Measurements from ENCODE around the gene MALT1. TPM values are rescaled to one million over a fixed set of nuclear protein-coding genes. Genes with fewer than 3 reads are reported as not detected.

MALT1 gene
- polyA plus RNA-seq, 1 donor from 2014 or later = 40.5 TPM

DNA sequence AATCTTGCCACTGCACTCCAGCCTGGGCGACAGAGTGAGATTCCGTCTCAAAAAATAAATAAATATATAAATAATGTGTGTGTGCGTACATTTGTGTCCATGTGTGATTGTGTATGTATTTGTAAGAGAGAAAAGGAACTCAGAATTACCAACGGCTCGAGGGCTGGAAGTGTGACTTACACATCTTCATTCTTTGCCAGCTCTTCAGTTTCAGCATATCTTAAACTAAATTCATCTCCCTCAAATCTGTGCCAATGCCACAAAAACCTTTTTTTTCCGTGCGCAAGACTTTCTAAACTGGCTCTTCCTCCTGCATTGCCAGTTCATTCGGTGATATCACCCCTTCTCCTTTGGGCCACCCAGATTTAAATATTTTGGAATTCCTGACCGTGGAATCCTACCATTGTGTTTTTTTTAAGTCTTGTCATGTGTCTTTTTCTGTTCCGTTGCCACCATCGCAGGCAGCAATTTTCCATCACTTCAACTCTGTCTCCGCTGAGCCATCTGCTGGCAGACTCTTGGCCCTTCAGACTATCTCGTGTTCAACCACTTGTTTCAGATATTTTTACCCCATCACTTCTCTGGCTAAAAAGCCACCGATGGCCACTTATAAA lies 116.4 kb downstream of the MALT1 start:
- no peaks in the 10 kb centered on the region for H3K9me3 ChIP-seq (ENCODE audit: low read length)
- no peak overlapping the region for H3K4me3 ChIP-seq (ENCODE audit: low read length)
- no peaks in the 10 kb centered on the region for H3K27me3 ChIP-seq (ENCODE audit: insufficient read depth, low read depth, low read length)
- TF ChIP-seq, protein P1, sequence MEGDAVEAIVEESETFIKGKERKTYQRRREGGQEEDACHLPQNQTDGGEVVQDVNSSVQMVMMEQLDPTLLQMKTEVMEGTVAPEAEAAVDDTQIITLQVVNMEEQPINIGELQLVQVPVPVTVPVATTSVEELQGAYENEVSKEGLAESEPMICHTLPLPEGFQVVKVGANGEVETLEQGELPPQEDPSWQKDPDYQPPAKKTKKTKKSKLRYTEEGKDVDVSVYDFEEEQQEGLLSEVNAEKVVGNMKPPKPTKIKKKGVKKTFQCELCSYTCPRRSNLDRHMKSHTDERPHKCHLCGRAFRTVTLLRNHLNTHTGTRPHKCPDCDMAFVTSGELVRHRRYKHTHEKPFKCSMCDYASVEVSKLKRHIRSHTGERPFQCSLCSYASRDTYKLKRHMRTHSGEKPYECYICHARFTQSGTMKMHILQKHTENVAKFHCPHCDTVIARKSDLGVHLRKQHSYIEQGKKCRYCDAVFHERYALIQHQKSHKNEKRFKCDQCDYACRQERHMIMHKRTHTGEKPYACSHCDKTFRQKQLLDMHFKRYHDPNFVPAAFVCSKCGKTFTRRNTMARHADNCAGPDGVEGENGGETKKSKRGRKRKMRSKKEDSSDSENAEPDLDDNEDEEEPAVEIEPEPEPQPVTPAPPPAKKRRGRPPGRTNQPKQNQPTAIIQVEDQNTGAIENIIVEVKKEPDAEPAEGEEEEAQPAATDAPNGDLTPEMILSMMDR (IDR thresholded peaks at IDR 0.05; ENCODE audit: poor library complexity, severe bottlenecking) = no peak
- TF ChIP-seq TAF1 (IDR thresholded peaks at IDR 0.05; ENCODE audit: low read depth) (no peak), EZH2 (IDR thresholded peaks at IDR 0.05; ENCODE audit: borderline replicate concordance, insufficient read depth, low read length, poor library complexity, severe bottlenecking) (no peak), RAD21 (conservative IDR thresholded peaks at IDR 0.05) (no peak), SMC3 (conservative IDR thresholded peaks at IDR 0.05; ENCODE audit: poor library complexity) (no peak), POLR2AphosphoS5 (IDR thresholded peaks at IDR 0.05) (no peak), EP300 (conservative IDR thresholded peaks at IDR 0.05; ENCODE audit: poor library complexity, severe bottlenecking) (no peak), MXI1 (conservative IDR thresholded peaks at IDR 0.05; ENCODE audit: poor library complexity, severe bottlenecking) (no peak)
- TF ChIP-seq, protein P2, sequence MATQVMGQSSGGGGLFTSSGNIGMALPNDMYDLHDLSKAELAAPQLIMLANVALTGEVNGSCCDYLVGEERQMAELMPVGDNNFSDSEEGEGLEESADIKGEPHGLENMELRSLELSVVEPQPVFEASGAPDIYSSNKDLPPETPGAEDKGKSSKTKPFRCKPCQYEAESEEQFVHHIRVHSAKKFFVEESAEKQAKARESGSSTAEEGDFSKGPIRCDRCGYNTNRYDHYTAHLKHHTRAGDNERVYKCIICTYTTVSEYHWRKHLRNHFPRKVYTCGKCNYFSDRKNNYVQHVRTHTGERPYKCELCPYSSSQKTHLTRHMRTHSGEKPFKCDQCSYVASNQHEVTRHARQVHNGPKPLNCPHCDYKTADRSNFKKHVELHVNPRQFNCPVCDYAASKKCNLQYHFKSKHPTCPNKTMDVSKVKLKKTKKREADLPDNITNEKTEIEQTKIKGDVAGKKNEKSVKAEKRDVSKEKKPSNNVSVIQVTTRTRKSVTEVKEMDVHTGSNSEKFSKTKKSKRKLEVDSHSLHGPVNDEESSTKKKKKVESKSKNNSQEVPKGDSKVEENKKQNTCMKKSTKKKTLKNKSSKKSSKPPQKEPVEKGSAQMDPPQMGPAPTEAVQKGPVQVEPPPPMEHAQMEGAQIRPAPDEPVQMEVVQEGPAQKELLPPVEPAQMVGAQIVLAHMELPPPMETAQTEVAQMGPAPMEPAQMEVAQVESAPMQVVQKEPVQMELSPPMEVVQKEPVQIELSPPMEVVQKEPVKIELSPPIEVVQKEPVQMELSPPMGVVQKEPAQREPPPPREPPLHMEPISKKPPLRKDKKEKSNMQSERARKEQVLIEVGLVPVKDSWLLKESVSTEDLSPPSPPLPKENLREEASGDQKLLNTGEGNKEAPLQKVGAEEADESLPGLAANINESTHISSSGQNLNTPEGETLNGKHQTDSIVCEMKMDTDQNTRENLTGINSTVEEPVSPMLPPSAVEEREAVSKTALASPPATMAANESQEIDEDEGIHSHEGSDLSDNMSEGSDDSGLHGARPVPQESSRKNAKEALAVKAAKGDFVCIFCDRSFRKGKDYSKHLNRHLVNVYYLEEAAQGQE (IDR thresholded peaks at IDR 0.05; ENCODE audit: borderline replicate concordance) = no peak
- no peak overlapping the region for H2AFZ ChIP-seq (ENCODE audit: low read depth, low read length)
- H3K4me2 ChIP-seq (ENCODE audit: low read length) = no peak overlapping the region
- H3K27ac ChIP-seq (ENCODE audit: low read length) = no peak overlapping the region
- H3K9ac ChIP-seq (ENCODE audit: low read length) = no peak overlapping the region
- H3K36me3 ChIP-seq (ENCODE audit: insufficient read depth, low read length) = no peaks in the 10 kb centered on the region
- H4K20me1 ChIP-seq (ENCODE audit: insufficient read depth) = no peaks in the 10 kb centered on the region
- no peaks in the 10 kb centered on the region for H3K9me2 ChIP-seq (ENCODE audit: insufficient read depth, low read length)
- H3F3A ChIP-seq (ENCODE audit: insufficient read depth, low read length, poor library complexity, severe bottlenecking) = no peaks in the 10 kb centered on the region
- H3K79me2 ChIP-seq (replicated peaks; ENCODE audit: insufficient read depth, low read length) = no peaks in the 10 kb centered on the region

DNA sequence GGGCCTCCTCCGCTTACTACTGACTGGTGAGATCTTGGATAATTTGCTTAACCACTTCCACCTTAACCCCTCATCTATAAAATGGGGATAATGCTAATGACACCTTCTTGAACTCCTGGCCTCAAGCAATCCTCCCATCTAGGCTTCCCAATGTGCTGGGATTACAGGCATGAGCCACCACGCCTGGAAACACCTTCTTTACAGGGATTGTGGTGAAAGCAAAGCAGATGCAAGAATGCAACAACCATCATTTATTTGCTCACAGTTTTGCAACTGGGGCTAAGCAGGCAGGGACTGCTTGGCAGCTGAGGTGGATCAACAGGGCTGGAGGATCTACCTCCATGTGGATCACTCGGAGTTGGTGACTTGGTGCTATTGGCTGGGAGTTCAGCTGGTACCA lies 117.2 kb downstream of the MALT1 start:
- Histone ChIP-seq H3F3A (ENCODE audit: insufficient read depth, low read length, poor library complexity, severe bottlenecking) (no peaks in the 10 kb centered on the region), H3K27me3 (ENCODE audit: insufficient read depth, low read depth, low read length) (no peaks in the 10 kb centered on the region), H3K9me2 (ENCODE audit: insufficient read depth, low read length) (no peaks in the 10 kb centered on the region), H3K4me3 (ENCODE audit: low read length) (no peak overlapping the region), H4K20me1 (ENCODE audit: insufficient read depth) (no peaks in the 10 kb centered on the region), H3K9ac (ENCODE audit: low read length) (no peak overlapping the region), H3K27ac (ENCODE audit: low read length) (no peak overlapping the region), H2AFZ (ENCODE audit: low read depth, low read length) (no peak overlapping the region), H3K36me3 (ENCODE audit: insufficient read depth, low read length) (no peaks in the 10 kb centered on the region), H3K79me2 (replicated peaks; ENCODE audit: insufficient read depth, low read length) (no peaks in the 10 kb centered on the region), H3K4me2 (ENCODE audit: low read length) (no peak overlapping the region), H3K9me3 (ENCODE audit: low read length) (no peaks in the 10 kb centered on the region)
- TF ChIP-seq SMC3 (conservative IDR thresholded peaks at IDR 0.05; ENCODE audit: poor library complexity) (no peak), MXI1 (conservative IDR thresholded peaks at IDR 0.05; ENCODE audit: poor library complexity, severe bottlenecking) (no peak), RAD21 (conservative IDR thresholded peaks at IDR 0.05) (no peak), EZH2 (IDR thresholded peaks at IDR 0.05; ENCODE audit: borderline replicate concordance, insufficient read depth, low read length, poor library complexity, severe bottlenecking) (no peak)
- TF ChIP-seq, protein P1 (IDR thresholded peaks at IDR 0.05; ENCODE audit: poor library complexity, severe bottlenecking) = no peak
- TF ChIP-seq, protein P2 (IDR thresholded peaks at IDR 0.05; ENCODE audit: borderline replicate concordance) = no peak
